GM23338 (cell line): ENCODE measurements around the gene IFNL3. TPM values are rescaled to one million over a fixed set of nuclear protein-coding genes. Genes with fewer than 3 reads are reported as not detected.

ENCODE experiments used
- ATAC-seq: fragments of 200-7000 bp; cut with Tn5 transposase; 3 replicates; pipeline ENCODE4 v1.9.1; 2020
- DNase-seq: peaks from one replicate; pipeline ENCODE4 v3.0.0-alpha.2; 2015; ENCODE audit warnings: low spot score
- H2AFZ ChIP-seq: fragments of 200-600 bp; sonication (generic); 2 replicates; pipeline ENCODE4 v1.8.0; 2016; ENCODE audit warnings: antibody characterized with exemption, mild to moderate bottlenecking, moderate library complexity
- H3F3A ChIP-seq: fragments of 200-600 bp; sonication (generic); replicated peaks from 2 replicates; pipeline ENCODE4 v1.8.0; 2017; ENCODE audit warnings: antibody characterized with exemption, mixed run types, low read depth
- H3K27ac ChIP-seq: fragments of 200-600 bp; sonication (generic); 2 replicates; pipeline ENCODE4 v1.6.1; 2016; ENCODE audit warnings: low read depth
- H3K27me3 ChIP-seq: fragments of 200-600 bp; sonication (generic); 2 replicates; pipeline ENCODE4 v1.8.0; 2016; ENCODE audit warnings: mild to moderate bottlenecking, mixed run types, moderate library complexity; ENCODE audit not compliant: insufficient read depth
- H3K36me3 ChIP-seq: fragments of 200-600 bp; sonication (generic); 2 replicates; pipeline ENCODE4 v1.8.0; 2016; ENCODE audit warnings: mild to moderate bottlenecking; ENCODE audit not compliant: insufficient read depth
- H3K4me1 ChIP-seq: fragments of 200-600 bp; sonication (generic); 2 replicates; pipeline ENCODE4 v1.8.0; 2016; ENCODE audit warnings: mild to moderate bottlenecking, moderate library complexity; ENCODE audit not compliant: insufficient read depth
- H3K4me2 ChIP-seq: fragments of 200-600 bp; sonication (generic); 2 replicates; pipeline ENCODE4 v1.7.1; 2017; ENCODE audit warnings: mixed run types
- H3K4me3 ChIP-seq: fragments of 200-600 bp; sonication (generic); 2 replicates; pipeline ENCODE4 v1.6.1; 2016; ENCODE audit warnings: mixed run types
- H3K79me2 ChIP-seq: fragments of 200-600 bp; sonication (generic); replicated peaks from 2 replicates; pipeline ENCODE4 v1.8.0; 2017; ENCODE audit warnings: mild to moderate bottlenecking; ENCODE audit not compliant: insufficient read depth
- H3K9me2 ChIP-seq: fragments of 200-600 bp; sonication (generic); 2 replicates; pipeline ENCODE4 v1.8.0; 2017; ENCODE audit not compliant: insufficient read depth
- H4K20me1 ChIP-seq: fragments of 200-600 bp; sonication (generic); replicated peaks from 2 replicates; pipeline ENCODE4 v1.8.0; 2017; ENCODE audit warnings: mild to moderate bottlenecking; ENCODE audit not compliant: insufficient read depth
- H3K27ac Mint-ChIP-seq: 2 replicates; pipeline ENCODE4 v1.8.0; 2020; ENCODE audit warnings: inconsistent platforms, mild to moderate bottlenecking, moderate library complexity, mixed read lengths
- H3K27me3 Mint-ChIP-seq: 3 replicates; pipeline ENCODE4 v1.8.0; 2022; ENCODE audit warnings: low read depth, mild to moderate bottlenecking, moderate library complexity, mixed read lengths, inconsistent platforms; ENCODE audit not compliant: insufficient read depth, poor library complexity
- H3K36me3 Mint-ChIP-seq: 3 replicates; pipeline ENCODE4 v1.8.0; 2021; ENCODE audit warnings: low read depth, mild to moderate bottlenecking, inconsistent platforms, moderate library complexity, mixed read lengths
- H3K4me1 Mint-ChIP-seq: 3 replicates; pipeline ENCODE4 v1.8.0; 2020; ENCODE audit warnings: mild to moderate bottlenecking, inconsistent platforms, mixed read lengths
- H3K4me3 Mint-ChIP-seq: 3 replicates; pipeline ENCODE4 v1.8.0; 2021; ENCODE audit warnings: moderate library complexity, mild to moderate bottlenecking, inconsistent platforms, mixed read lengths
- H3K9me3 Mint-ChIP-seq: 3 replicates; pipeline ENCODE4 v1.8.0; 2020; ENCODE audit warnings: moderate library complexity, mild to moderate bottlenecking, inconsistent platforms, mixed read lengths
- CREB1 ChIP-seq: fragments of 250-450 bp; sonication (Bioruptor Pico); IDR thresholded peaks from 2 replicates; pipeline ENCODE4 v1.5.0; 2020; ENCODE audit warnings: low read depth, mild to moderate bottlenecking, moderate library complexity
- EZH2phosphoT487 ChIP-seq: fragments of 200-600 bp; sonication (generic); IDR thresholded peaks from one replicate; pipeline ENCODE4 v1.8.1; 2018; ENCODE audit warnings: antibody characterized with exemption; ENCODE audit not compliant: unreplicated experiment
- JUNB ChIP-seq: IDR thresholded peaks from one replicate; pipeline ENCODE4 v1.6.1; 2016; ENCODE audit warnings: antibody characterized with exemption; ENCODE audit not compliant: unreplicated experiment
- NANOG ChIP-seq: IDR thresholded peaks from 2 replicates; pipeline ENCODE4 v1.6.1; 2016; ENCODE audit warnings: antibody characterized with exemption, borderline replicate concordance
- ZNF331 ChIP-seq: fragments of 250-450 bp; sonication (Bioruptor Pico); IDR thresholded peaks from 2 replicates; pipeline ENCODE4 v1.5.0; 2020; ENCODE audit warnings: low read depth, mild to moderate bottlenecking, moderate library complexity
- polyA plus RNA-seq: library from polyadenylated mRNA; unstranded; fragments of >200 nt; fragmentation: Nextera tagmentation; extraction: Ambion mirVana; gene quantifications from 2 replicates; pipeline ENCODE4 v1.2.1, GENCODE V29; 2016
- total RNA-seq: library from RNA; depleted of rRNA; stranded (reverse); fragments of >200 nt; shearing (Covaris generic); gene quantifications from 2 replicates; pipeline ENCODE4 v1.2.3, GENCODE V29; 2014
- TF ChIP-seq, protein P1 (sequence below): fragments of 250-450 bp; sonication (Bioruptor Pico); IDR thresholded peaks from 2 replicates; pipeline ENCODE4 v1.5.0; 2020; ENCODE audit warnings: mild to moderate bottlenecking, moderate library complexity

IFNL3 gene
- total and polyA plus RNA-seq, 2 experiments from 2014 or later = not detected

DNA sequence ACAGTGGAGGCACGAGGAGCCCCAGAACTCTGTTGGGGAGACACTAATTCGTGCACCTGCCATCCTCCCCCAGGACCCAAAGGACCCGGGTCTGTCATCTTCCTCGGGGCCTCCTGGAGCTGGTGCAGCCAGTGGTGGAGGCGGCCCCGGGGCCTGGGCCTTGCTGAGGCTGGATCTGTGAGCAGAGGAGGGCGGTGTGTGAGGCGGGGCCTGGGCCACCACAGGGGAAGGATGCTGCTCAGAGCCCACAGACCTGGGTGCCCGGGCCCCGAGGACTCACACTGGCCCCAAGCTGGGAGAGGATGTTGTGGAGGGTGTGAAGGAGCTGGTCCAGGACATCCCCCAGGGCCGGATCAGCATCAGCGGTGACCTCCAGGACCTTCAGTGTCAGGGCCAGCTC lies 8.3 kb downstream of the IFNL3 start (continued):
- TF ChIP-seq, protein P1, sequence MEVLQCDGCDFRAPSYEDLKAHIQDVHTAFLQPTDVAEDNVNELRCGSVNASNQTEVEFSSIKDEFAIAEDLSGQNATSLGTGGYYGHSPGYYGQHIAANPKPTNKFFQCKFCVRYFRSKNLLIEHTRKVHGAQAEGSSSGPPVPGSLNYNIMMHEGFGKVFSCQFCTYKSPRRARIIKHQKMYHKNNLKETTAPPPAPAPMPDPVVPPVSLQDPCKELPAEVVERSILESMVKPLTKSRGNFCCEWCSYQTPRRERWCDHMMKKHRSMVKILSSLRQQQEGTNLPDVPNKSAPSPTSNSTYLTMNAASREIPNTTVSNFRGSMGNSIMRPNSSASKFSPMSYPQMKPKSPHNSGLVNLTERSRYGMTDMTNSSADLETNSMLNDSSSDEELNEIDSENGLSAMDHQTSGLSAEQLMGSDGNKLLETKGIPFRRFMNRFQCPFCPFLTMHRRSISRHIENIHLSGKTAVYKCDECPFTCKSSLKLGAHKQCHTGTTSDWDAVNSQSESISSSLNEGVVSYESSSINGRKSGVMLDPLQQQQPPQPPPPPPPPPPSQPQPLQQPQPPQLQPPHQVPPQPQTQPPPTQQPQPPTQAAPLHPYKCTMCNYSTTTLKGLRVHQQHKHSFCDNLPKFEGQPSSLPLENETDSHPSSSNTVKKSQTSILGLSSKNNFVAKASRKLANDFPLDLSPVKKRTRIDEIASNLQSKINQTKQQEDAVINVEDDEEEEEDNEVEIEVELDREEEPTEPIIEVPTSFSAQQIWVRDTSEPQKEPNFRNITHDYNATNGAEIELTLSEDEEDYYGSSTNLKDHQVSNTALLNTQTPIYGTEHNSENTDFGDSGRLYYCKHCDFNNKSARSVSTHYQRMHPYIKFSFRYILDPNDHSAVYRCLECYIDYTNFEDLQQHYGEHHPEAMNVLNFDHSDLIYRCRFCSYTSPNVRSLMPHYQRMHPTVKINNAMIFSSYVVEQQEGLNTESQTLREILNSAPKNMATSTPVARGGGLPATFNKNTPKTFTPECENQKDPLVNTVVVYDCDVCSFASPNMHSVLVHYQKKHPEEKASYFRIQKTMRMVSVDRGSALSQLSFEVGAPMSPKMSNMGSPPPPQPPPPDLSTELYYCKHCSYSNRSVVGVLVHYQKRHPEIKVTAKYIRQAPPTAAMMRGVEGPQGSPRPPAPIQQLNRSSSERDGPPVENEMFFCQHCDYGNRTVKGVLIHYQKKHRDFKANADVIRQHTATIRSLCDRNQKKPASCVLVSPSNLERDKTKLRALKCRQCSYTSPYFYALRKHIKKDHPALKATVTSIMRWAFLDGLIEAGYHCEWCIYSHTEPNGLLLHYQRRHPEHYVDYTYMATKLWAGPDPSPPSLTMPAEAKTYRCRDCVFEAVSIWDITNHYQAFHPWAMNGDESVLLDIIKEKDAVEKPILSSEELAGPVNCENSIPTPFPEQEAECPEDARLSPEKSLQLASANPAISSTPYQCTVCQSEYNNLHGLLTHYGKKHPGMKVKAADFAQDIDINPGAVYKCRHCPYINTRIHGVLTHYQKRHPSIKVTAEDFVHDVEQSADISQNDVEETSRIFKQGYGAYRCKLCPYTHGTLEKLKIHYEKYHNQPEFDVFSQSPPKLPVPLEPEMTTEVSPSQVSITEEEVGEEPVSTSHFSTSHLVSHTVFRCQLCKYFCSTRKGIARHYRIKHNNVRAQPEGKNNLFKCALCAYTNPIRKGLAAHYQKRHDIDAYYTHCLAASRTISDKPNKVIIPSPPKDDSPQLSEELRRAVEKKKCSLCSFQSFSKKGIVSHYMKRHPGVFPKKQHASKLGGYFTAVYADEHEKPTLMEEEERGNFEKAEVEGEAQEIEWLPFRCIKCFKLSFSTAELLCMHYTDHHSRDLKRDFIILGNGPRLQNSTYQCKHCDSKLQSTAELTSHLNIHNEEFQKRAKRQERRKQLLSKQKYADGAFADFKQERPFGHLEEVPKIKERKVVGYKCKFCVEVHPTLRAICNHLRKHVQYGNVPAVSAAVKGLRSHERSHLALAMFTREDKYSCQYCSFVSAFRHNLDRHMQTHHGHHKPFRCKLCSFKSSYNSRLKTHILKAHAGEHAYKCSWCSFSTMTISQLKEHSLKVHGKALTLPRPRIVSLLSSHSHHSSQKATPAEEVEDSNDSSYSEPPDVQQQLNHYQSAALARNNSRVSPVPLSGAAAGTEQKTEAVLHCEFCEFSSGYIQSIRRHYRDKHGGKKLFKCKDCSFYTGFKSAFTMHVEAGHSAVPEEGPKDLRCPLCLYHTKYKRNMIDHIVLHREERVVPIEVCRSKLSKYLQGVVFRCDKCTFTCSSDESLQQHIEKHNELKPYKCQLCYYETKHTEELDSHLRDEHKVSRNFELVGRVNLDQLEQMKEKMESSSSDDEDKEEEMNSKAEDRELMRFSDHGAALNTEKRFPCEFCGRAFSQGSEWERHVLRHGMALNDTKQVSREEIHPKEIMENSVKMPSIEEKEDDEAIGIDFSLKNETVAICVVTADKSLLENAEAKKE (CRISPR knock-in tag) = no peak
- no peak for TF ChIP-seq ZNF331 (CRISPR knock-in tag)

DNA sequence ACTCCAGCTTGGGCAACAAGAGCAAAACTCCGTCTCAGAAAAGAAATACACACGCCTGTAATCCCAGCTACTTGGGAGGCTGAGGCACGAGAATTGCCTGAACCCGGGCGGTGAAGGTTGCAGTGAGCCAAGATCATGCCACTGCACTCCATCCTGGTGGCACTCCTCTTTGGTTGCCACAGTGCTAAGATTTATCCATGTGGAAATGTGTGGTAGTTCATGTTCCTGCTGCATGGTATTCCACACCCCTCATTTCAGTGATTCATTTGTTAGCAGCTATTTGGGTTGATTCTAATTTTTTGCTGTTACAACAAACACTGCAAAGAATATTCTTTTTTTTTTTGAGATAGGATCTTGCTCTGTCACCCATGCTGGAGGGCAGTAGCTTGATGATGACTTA lies 12.1 kb downstream of the IFNL3 start:
- Histone ChIP-seq H3K27me3 (0 out of 2 replicates have a peak, but pooled peaks cover 5% of the 10 kb centered on the region), H3K4me3 (no peak overlapping the region), H4K20me1 (no peaks in the 10 kb centered on the region), H3K9me2 (no peaks in the 10 kb centered on the region), H3K4me2 (no peak overlapping the region), H3K27ac (no peak overlapping the region), H2AFZ (no peak overlapping the region), H3K79me2 (no peaks in the 10 kb centered on the region), H3K4me1 (no peaks in the 10 kb centered on the region), H3K36me3 (no peaks in the 10 kb centered on the region), H3F3A (no peaks in the 10 kb centered on the region)
- Mint-ChIP-seq H3K36me3 (no peaks in the 10 kb centered on the region), H3K4me1 (no peaks in the 10 kb centered on the region; the same call in 2 of the 3 replicates), H3K27me3 (peaks cover 5% of the 10 kb centered on the region), H3K27ac (no peak overlapping the region), H3K9me3 (no peaks in the 10 kb centered on the region), H3K4me3 (no peak overlapping the region)
- ATAC-seq = no peak
- no peak for DNase-seq
- TF ChIP-seq ZNF331 (CRISPR knock-in tag) = no peak
- TF ChIP-seq CREB1 (CRISPR knock-in tag) = no peak
- TF ChIP-seq, protein P1 (CRISPR knock-in tag) = no peak
- no peak for TF ChIP-seq JUNB
- TF ChIP-seq NANOG = no peak
- no peak for TF ChIP-seq EZH2phosphoT487
